ENCODE data around the gene PTPRM. TPM values are rescaled to one million over a fixed set of nuclear protein-coding genes. Genes with fewer than 3 reads are reported as not detected.

Gene PTPRM
- total and polyA plus RNA-seq, 2 donors: 37.3 to 55.6 TPM

DNA sequence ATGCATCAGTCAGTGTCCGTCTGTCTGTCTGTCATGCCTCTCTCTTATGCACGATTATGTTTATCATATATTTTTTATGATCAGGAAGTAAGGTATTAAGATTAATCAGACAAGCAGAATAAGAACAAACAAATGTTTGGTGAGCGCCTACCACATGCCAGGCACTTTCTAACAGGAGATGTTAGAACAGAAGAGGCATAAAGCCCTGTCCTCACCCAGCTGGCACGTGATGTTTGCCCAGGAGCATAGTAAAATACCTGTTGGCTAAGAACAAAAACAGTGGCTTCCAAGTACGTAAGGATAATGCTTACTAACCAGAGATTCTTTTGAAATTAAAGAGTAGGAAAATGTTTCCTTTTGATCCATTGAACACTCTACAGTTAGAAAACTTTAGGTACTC, 661.9 kb downstream of the PTPRM start:
- H3K4me3 ChIP-seq (ENCODE audit: low read length in 2 of 2): no peak overlapping the region
- no peaks in the 10 kb centered on the region for H3K4me1 ChIP-seq (ENCODE audit: control insufficient read depth in 2 of 2, insufficient read depth in 2 of 2, low read length in 2 of 2)
- 78% methylated on average over 5 of the region's 5 CpGs for whole genome bisulfite sequencing
- H3K27ac ChIP-seq (ENCODE audit: low read depth in 1 of 2, low read length in 1 of 2): no peak overlapping the region
- DNase-seq (ENCODE audit: low read depth in 6 of 9, low spot score in 9 of 9): no peak
- peaks cover 0 to 2% of the 10 kb centered on the region in 2 donors for H3K9me3 ChIP-seq (ENCODE audit: control insufficient read depth in 2 of 2, insufficient read depth in 1 of 2, low read length in 1 of 2)
- no peaks in the 10 kb centered on the region for H3K27me3 ChIP-seq (ENCODE audit: control insufficient read depth in 2 of 2, insufficient read depth in 1 of 2, low read length in 1 of 2)
- H3K36me3 ChIP-seq (ENCODE audit: control insufficient read depth in 2 of 2, insufficient read depth in 2 of 2, low read length in 1 of 2): no peaks in the 10 kb centered on the region

DNA sequence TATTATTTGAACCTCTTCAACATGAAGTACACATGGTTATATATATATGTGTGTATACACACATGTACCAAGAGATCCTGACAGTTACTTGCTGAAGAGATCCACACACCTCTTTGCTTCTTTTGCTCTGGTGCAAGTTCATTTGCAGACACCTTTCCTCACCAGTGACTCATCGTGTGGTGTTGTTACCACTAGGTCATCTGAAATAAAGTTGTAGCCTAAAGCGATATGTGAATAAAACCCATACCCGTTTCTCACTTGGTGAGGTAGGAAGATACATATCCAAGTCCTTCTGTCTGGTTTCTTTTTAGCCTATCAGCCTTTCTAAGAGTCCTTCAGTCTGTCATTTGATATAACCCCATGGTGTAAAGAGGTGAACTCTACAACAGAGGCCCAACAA, 662.7 kb downstream of the PTPRM start:
- Histone ChIP-seq H3K4me1 (ENCODE audit: control insufficient read depth in 2 of 2, insufficient read depth in 2 of 2, low read length in 2 of 2) (no peaks in the 10 kb centered on the region), H3K9me3 (ENCODE audit: control insufficient read depth in 2 of 2, insufficient read depth in 1 of 2, low read length in 1 of 2) (peaks cover 0 to 2% of the 10 kb centered on the region in 2 donors), H3K4me3 (ENCODE audit: low read length in 2 of 2) (no peak overlapping the region), H3K27me3 (ENCODE audit: control insufficient read depth in 2 of 2, insufficient read depth in 1 of 2, low read length in 1 of 2) (no peaks in the 10 kb centered on the region), H3K27ac (ENCODE audit: low read depth in 1 of 2, low read length in 1 of 2) (no peak overlapping the region), H3K36me3 (ENCODE audit: control insufficient read depth in 2 of 2, insufficient read depth in 2 of 2, low read length in 1 of 2) (no peaks in the 10 kb centered on the region)
- 96% methylated on average over 3 of the region's 3 CpGs for WGBS
- no peak for DNase-seq (ENCODE audit: low read depth in 6 of 9, low spot score in 9 of 9)

DNA sequence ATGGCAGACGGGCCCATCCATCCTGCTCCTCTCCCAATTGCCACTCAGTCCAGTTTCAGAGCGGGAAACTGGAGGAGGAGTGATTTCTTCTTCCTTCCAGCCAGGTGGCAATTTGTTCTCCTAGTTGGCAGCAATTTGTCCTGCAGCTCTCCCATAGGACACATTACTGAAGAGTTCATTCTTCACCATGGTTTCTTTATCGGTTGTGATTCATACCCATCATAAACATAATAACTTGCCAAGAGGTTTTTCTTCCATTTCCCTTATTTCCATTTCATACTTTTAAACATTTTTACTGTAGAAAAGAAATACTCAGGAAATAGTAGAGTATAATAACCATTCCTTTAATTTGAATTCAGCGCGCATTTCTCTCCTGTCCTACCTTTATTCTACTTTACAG, 664.2 kb downstream of the PTPRM start:
- WGBS: 77% methylated on average over 5 of the region's 5 CpGs
- H3K36me3 ChIP-seq (ENCODE audit: control insufficient read depth in 2 of 2, insufficient read depth in 2 of 2, low read length in 1 of 2): no peaks in the 10 kb centered on the region

DNA sequence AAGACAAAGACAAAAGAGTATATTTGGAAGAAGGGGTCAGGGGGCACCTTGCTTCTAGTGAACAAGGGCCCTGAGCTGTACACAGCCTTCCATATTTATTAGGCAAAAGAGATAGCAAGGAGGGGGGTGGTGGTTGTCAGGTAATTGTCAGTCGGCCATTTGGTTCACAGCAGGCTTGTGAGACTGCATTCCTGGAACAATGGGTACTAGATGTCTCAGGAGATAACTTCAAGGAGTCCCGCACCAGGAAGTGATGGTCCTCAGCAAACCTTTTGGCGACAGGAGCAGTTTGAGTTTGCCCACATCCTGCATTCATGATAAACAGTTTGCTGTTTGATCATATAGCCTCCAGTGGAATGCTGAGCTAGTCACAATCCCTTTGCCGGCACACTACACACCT, 665.7 kb downstream of the PTPRM start:
- Histone ChIP-seq H3K27ac (ENCODE audit: low read depth in 1 of 2, low read length in 1 of 2) (no peak overlapping the region), H3K27me3 (ENCODE audit: control insufficient read depth in 2 of 2, insufficient read depth in 1 of 2, low read length in 1 of 2) (no peaks in the 10 kb centered on the region), H3K9me3 (ENCODE audit: control insufficient read depth in 2 of 2, insufficient read depth in 1 of 2, low read length in 1 of 2) (no peaks in the 10 kb centered on the region), H3K4me3 (ENCODE audit: low read length in 2 of 2) (no peak overlapping the region), H3K4me1 (ENCODE audit: control insufficient read depth in 2 of 2, insufficient read depth in 2 of 2, low read length in 2 of 2) (no peaks in the 10 kb centered on the region), H3K36me3 (ENCODE audit: control insufficient read depth in 2 of 2, insufficient read depth in 2 of 2, low read length in 1 of 2) (no peaks in the 10 kb centered on the region)
- DNase-seq (ENCODE audit: low read depth in 6 of 9, low spot score in 9 of 9): peak in 2 of 9 donors; percentile 8 to 9
- 77% methylated on average over 4 of the region's 4 CpGs for WGBS

More for the DNA sequence above, 664.2 kb downstream of the PTPRM start:
- H3K27ac ChIP-seq (ENCODE audit: low read depth in 1 of 2, low read length in 1 of 2): no peak overlapping the region
- no peak overlapping the region for H3K4me3 ChIP-seq (ENCODE audit: low read length in 2 of 2)
- no peaks in the 10 kb centered on the region for H3K27me3 ChIP-seq (ENCODE audit: control insufficient read depth in 2 of 2, insufficient read depth in 1 of 2, low read length in 1 of 2)
- DNase-seq (ENCODE audit: low read depth in 6 of 9, low spot score in 9 of 9): no peak
- H3K9me3 ChIP-seq (ENCODE audit: control insufficient read depth in 2 of 2, insufficient read depth in 1 of 2, low read length in 1 of 2): no peaks in the 10 kb centered on the region
- no peaks in the 10 kb centered on the region for H3K4me1 ChIP-seq (ENCODE audit: control insufficient read depth in 2 of 2, insufficient read depth in 2 of 2, low read length in 2 of 2)

DNA sequence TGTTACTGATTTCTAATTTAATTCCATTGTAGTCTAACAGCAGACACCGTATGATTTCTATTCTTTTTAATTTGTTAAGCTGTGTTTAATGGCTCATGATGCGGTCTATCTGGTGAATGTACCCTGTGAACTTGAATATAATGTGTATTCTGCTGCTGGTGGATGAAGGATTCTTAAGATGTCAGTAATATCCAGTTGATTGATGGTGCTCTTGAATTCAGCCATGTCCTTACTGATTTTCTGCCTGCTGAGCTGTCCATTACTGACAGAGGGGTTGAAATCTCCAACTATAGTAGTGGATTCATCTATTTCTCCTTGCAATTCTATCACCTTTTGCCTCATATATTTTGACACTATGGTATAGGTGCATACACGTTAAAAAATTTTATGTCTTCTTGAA, 668.8 kb downstream of the PTPRM start:
- Histone ChIP-seq H3K36me3 (ENCODE audit: control insufficient read depth in 2 of 2, insufficient read depth in 2 of 2, low read length in 1 of 2) (no peaks in the 10 kb centered on the region), H3K9me3 (ENCODE audit: control insufficient read depth in 2 of 2, insufficient read depth in 1 of 2, low read length in 1 of 2) (no peaks in the 10 kb centered on the region), H3K27me3 (ENCODE audit: control insufficient read depth in 2 of 2, insufficient read depth in 1 of 2, low read length in 1 of 2) (no peaks in the 10 kb centered on the region), H3K4me3 (ENCODE audit: low read length in 2 of 2) (no peak overlapping the region), H3K27ac (ENCODE audit: low read depth in 1 of 2, low read length in 1 of 2) (no peak overlapping the region), H3K4me1 (ENCODE audit: control insufficient read depth in 2 of 2, insufficient read depth in 2 of 2, low read length in 2 of 2) (no peaks in the 10 kb centered on the region)
- no peak for DNase-seq (ENCODE audit: low read depth in 6 of 9, low spot score in 9 of 9)
- 97% methylated on average over 3 of the region's 3 CpGs for WGBS

DNA sequence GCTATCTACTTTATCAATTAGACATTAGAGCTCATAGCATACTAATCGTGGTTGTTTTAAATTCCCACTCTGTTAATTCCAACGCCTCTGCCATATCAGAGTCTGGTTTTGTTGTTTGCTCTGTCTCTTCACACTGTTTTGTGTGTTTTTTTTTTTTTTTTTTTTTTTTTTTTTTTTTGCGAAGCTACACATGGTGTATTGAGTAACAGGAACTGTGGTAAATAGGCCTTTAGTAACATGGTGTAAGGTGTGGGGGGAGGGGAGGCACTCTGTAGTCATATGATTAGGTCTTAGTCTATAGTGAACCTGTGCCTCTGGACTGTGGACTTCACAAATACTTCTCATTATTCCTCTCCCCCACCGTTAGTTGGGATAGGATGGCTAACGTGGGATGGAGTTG, 671.4 kb downstream of the PTPRM start:
- Histone ChIP-seq H3K4me1 (ENCODE audit: control insufficient read depth in 2 of 2, insufficient read depth in 2 of 2, low read length in 2 of 2) (no peaks in the 10 kb centered on the region), H3K27me3 (ENCODE audit: control insufficient read depth in 2 of 2, insufficient read depth in 1 of 2, low read length in 1 of 2) (no peaks in the 10 kb centered on the region), H3K27ac (ENCODE audit: low read depth in 1 of 2, low read length in 1 of 2) (no peak overlapping the region), H3K36me3 (ENCODE audit: control insufficient read depth in 2 of 2, insufficient read depth in 2 of 2, low read length in 1 of 2) (no peaks in the 10 kb centered on the region), H3K4me3 (ENCODE audit: low read length in 2 of 2) (no peak overlapping the region), H3K9me3 (ENCODE audit: control insufficient read depth in 2 of 2, insufficient read depth in 1 of 2, low read length in 1 of 2) (no peaks in the 10 kb centered on the region)
- WGBS: 97% methylated on average over 5 of the region's 5 CpGs
- no peak for DNase-seq (ENCODE audit: low read depth in 6 of 9, low spot score in 9 of 9)

DNA sequence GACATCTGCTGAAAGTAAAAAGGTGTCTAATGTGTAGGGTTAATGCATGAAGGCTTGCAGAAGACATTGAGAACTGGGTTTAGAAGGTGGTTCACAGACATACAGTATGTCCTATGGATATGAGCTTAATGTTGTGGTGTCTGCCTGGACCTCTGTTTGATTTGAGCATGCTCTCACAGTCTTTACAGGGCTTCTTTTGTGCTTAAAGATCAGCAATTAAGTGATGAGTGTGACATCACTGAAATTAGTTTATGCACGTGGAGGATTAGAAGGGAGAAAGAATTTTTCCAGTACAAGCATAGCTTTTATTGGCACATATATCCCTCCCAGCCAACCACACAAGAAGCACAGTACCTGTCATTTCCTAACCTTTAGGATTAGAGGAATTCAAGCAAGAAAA, 674.6 kb downstream of the PTPRM start:
- WGBS: 41% methylated on average over 1 of the region's 1 CpG
- no peaks in the 10 kb centered on the region for H3K9me3 ChIP-seq (ENCODE audit: control insufficient read depth in 2 of 2, insufficient read depth in 1 of 2, low read length in 1 of 2)
- no peaks in the 10 kb centered on the region for H3K27me3 ChIP-seq (ENCODE audit: control insufficient read depth in 2 of 2, insufficient read depth in 1 of 2, low read length in 1 of 2)
- DNase-seq (ENCODE audit: low read depth in 6 of 9, low spot score in 9 of 9): no peak
- H3K27ac ChIP-seq (ENCODE audit: low read depth in 1 of 2, low read length in 1 of 2): no peak overlapping the region
- no peak overlapping the region for H3K4me3 ChIP-seq (ENCODE audit: low read length in 2 of 2)
- H3K4me1 ChIP-seq (ENCODE audit: control insufficient read depth in 2 of 2, insufficient read depth in 2 of 2, low read length in 2 of 2): no peaks in the 10 kb centered on the region
- peaks cover 0 to 4% of the 10 kb centered on the region in 2 donors for H3K36me3 ChIP-seq (ENCODE audit: control insufficient read depth in 2 of 2, insufficient read depth in 2 of 2, low read length in 1 of 2)

DNA sequence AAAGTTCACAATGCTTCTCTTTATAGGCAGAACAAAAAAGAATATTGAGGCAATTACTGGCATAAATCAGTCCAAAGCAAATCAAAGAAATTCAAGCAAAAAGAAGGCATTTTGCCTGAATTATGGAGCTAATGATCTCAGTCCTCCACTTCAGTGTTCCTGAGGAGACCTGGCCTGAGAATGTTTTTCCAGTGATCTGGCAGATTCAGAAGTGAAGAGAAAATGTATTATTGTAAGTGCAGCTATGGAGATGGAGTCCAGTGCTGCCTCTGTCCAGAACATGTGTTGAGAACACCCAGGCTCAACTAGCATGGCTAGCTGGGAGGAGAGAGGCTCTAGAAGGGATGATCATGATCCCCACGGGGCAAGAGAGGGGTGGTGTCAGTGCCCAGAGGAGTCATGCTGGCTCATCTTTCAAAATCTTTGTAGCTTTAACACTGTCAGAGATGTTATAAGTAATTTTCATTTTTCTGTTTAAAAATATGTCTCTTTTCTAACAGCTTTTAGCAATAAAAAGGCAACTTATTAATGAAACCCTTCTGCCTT, 675.1 kb downstream of the PTPRM start:
- WGBS: 92% methylated on average over 1 of the region's 1 CpG

DNA sequence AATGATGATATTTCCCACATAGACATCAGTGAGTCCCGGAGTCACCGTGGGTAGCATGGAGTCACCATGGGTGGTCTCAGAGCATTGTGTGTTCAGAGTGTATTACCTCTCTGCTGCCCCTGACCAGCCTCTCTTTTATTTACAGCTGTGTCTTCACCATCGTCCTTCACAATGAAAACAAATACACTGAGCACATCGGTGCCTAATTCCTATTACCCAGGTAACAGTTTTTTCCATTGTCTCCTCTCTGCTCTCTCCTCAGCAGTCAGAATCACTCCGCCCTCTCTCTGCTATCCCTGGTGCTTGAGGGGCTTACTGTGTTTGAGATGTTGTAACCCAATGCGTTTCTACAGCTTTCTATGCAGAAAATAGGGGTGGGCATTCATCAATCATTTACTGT, 680.6 kb downstream of the PTPRM start:
- no peaks in the 10 kb centered on the region for H3K27me3 ChIP-seq (ENCODE audit: control insufficient read depth in 2 of 2, insufficient read depth in 1 of 2, low read length in 1 of 2)
- H3K27ac ChIP-seq (ENCODE audit: low read depth in 1 of 2, low read length in 1 of 2): no peak overlapping the region
- no peak for DNase-seq (ENCODE audit: low read depth in 6 of 9, low spot score in 9 of 9)
- H3K36me3 ChIP-seq (ENCODE audit: control insufficient read depth in 2 of 2, insufficient read depth in 2 of 2, low read length in 1 of 2): peaks cover 0 to 4% of the 10 kb centered on the region in 2 donors
- no peaks in the 10 kb centered on the region for H3K4me1 ChIP-seq (ENCODE audit: control insufficient read depth in 2 of 2, insufficient read depth in 2 of 2, low read length in 2 of 2)
- H3K4me3 ChIP-seq (ENCODE audit: low read length in 2 of 2): no peak overlapping the region
- 95% methylated on average over 6 of the region's 6 CpGs for WGBS
- H3K9me3 ChIP-seq (ENCODE audit: control insufficient read depth in 2 of 2, insufficient read depth in 1 of 2, low read length in 1 of 2): no peaks in the 10 kb centered on the region

More for the DNA sequence above, 675.1 kb downstream of the PTPRM start:
- no peaks in the 10 kb centered on the region for H3K9me3 ChIP-seq (ENCODE audit: control insufficient read depth in 2 of 2, insufficient read depth in 1 of 2, low read length in 1 of 2)
- DNase-seq (ENCODE audit: low read depth in 6 of 9, low spot score in 9 of 9): no peak
- peaks cover 0 to 4% of the 10 kb centered on the region in 2 donors for H3K36me3 ChIP-seq (ENCODE audit: control insufficient read depth in 2 of 2, insufficient read depth in 2 of 2, low read length in 1 of 2)
- no peaks in the 10 kb centered on the region for H3K4me1 ChIP-seq (ENCODE audit: control insufficient read depth in 2 of 2, insufficient read depth in 2 of 2, low read length in 2 of 2)
- no peaks in the 10 kb centered on the region for H3K27me3 ChIP-seq (ENCODE audit: control insufficient read depth in 2 of 2, insufficient read depth in 1 of 2, low read length in 1 of 2)
- no peak overlapping the region for H3K4me3 ChIP-seq (ENCODE audit: low read length in 2 of 2)
- H3K27ac ChIP-seq (ENCODE audit: low read depth in 1 of 2, low read length in 1 of 2): no peak overlapping the region

DNA sequence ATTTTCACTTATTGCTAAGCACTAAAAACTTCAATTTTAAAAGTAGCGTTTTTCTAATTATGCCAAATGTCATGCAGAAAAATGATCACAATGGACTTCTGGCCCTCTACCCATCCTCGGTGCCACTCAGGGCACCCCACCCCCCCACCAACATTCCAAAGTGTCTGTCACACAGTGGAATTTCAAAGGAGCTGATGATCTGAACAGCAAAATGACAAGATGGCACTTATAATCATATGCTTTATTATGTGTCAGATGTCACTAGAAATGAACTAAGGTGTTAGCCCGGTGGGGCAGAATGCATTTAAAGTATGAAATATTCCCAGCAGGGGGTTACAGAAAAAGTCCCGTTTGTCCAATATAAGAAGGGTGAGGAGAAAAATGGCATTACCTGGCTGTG, 681.5 kb downstream of the PTPRM start:
- no peaks in the 10 kb centered on the region for H3K9me3 ChIP-seq (ENCODE audit: control insufficient read depth in 2 of 2, insufficient read depth in 1 of 2, low read length in 1 of 2)
- H3K27ac ChIP-seq (ENCODE audit: low read depth in 1 of 2, low read length in 1 of 2): no peak overlapping the region
- no peaks in the 10 kb centered on the region for H3K27me3 ChIP-seq (ENCODE audit: control insufficient read depth in 2 of 2, insufficient read depth in 1 of 2, low read length in 1 of 2)
- H3K36me3 ChIP-seq (ENCODE audit: control insufficient read depth in 2 of 2, insufficient read depth in 2 of 2, low read length in 1 of 2): peaks cover 0 to 7% of the 10 kb centered on the region in 2 donors
- H3K4me1 ChIP-seq (ENCODE audit: control insufficient read depth in 2 of 2, insufficient read depth in 2 of 2, low read length in 2 of 2): no peaks in the 10 kb centered on the region
- DNase-seq (ENCODE audit: low read depth in 6 of 9, low spot score in 9 of 9): no peak
- no peak overlapping the region for H3K4me3 ChIP-seq (ENCODE audit: low read length in 2 of 2)
- WGBS: 95% methylated on average over 4 of the region's 4 CpGs
